ENCODE results near the gene CASP7.

CASP7 gene

DNA sequence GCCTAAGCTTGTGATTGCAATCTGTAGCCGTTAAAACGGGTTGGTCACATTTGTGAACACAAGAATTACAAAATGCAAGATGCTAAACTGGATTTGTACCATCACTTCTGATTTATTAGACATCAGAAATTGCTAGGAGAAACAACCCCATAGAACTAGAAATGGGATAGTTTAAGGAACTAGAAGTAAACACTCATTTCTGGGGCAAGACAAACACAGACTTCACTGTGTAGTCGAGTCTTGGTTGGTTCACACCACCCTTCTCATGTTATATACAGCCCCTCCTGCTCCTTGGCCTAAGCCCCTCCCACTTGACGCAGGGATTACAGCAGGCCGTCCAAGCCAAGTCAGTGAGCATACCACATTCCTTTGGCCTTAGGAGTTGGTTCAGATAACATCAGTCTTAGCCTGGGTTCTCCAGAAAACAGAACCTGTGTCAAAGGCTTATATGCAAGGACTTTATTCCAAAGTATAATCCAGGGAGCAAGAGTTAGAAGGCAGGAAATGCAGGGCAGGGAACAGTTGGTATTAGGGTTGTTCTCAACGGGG lies 13.8 kb upstream of the CASP7 start:
- DNase-seq (ENCODE audit: low read depth in 1 of 2, low spot score in 1 of 2), result no peak

DNA sequence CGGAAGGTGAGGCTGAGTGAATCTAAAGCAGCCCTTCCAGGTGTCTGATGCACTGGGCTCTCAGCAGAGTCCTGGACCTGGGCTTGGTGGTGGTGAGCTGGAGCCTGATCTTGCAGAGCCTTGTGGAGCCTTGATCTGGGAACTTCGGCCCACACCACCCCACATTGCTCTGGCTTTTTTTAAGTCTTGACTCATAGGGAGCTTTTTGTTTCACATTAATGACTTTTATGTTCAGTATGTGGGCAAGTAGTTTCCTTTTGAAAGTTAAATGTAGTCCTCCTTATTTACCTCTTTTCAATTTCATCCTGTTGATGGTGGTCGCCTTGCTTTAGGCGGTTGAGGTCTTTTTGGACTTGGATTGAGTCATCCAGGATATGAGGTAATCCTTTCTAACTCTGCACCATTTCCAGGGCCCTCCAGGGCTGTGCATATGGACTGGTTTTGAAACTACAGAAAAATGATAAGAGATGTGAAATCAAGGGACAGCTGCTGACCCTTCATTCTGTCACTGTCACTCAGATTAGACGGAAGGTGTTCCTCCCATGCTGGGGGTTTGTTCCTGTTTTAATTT lies 12.9 kb upstream of the CASP7 start:
- no peak for DNase-seq (ENCODE audit: low read depth in 1 of 2, low spot score in 1 of 2)

- no peak for DNase-seq (ENCODE audit: low read depth in 1 of 2, low spot score in 1 of 2)
Observed at GRCh38 chr10:113680190-113681111, 739 bp downstream of the CASP7 start.

GRCh38 chr10:113681533-113682470 lies 2.1 kb downstream of the CASP7 start:
- DNase-seq (ENCODE audit: low read depth in 1 of 2, low spot score in 1 of 2), result no peak

DNA sequence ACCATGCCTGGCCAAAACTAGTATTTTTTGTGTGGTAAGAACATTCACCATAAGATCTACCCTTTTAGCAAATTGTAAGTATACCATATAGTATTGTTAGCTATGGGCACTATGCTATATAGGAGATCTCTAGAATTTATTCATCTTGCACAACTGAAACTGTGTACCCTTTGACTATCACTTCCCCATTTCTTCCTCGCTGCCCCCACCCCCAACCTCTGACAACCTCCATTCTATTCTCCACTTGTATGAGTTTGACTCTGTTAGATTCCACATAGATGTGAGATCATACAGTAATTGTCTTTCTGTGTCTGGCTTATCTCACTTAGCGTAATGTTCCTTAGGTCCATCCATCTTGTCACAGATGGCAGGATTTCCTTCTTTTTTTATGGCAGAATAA lies 3.6 kb downstream of the CASP7 start:
- DNase-seq (ENCODE audit: low read depth in 1 of 2, low spot score in 1 of 2), result no peak

DNA sequence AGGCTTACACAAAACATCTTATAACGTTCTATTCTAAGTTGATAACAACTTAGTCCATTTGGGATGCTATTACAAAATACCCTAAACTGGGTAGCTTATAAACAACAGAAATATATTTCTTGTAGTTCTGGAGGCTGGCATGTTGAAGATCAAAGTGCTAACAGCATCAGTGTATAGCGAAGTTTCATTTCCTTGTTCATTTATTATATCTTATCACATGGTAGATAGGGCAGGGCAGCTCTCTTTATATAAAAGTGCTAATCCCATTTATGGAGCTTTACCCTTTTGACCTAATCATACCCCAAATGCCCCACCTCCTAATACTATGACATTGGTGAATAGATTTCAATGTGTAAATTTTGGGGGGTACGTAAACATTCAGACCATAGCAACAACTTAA lies 6.3 kb downstream of the CASP7 start:
- no peak for DNase-seq (ENCODE audit: low read depth in 1 of 2, low spot score in 1 of 2)

DNA sequence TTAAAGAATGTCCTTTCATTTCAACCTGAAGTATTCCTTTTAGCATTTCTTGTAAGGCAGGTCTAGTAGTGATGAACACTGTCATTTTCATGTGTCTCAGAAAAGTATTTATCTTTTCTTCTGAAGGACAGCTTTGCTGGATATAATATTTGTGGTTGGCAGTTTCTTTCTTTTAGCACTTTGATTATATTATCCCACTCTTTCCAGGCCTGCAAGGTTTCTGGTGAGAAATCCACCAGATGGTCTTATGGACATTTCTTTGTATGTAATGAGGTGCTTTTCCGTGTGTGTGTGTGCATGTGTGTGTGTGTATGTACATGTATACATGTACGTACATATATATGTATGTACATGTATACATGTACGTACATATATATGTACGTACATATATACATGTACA lies 7.3 kb downstream of the CASP7 start:
- DNase-seq (ENCODE audit: low read depth in 1 of 2, low spot score in 1 of 2), result no peak

DNA sequence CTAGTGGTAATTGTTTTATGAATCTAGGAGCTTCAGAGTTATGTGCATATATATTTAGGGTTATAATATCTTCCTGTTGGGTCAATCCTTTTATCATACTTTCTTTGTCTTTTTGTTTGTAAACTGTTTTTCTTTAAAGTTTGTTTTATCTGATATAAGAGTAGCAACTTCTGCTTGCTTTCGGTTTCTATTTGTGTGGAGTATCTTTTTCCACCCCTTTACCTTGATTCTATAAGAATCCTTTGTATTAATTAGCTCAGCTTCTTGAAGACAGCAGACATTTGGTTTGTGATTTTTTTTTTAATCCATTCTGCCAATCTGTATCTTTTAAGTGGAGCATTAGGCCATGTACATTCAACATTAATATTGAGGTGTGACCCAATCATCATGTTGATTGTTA lies 9.3 kb downstream of the CASP7 start:
- DNase-seq (ENCODE audit: low read depth in 1 of 2, low spot score in 1 of 2), result no peak

- DNase-seq (ENCODE audit: low read depth in 1 of 2, low spot score in 1 of 2), result no peak
Observed at GRCh38 chr10:113689574-113689973, 9.9 kb downstream of the CASP7 start.

DNA sequence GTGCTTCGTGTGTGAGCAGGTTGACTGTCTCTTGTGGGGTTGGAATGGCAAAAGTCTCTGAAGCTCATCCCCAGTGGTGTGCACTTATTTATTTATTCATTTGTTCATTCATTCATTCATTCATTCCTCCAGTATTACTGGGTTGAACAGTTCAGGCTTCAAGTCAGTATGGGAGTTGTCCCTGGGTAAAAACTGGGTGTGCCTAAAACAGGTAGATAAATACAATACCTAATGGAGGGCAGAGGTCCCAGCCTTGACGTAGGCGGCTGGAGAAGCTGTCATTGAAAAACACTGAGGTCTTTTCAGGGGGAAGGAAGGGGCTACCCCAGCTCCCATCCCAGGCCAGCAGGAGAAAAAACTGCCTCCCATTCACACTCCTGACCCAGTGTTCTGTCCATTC lies 11.0 kb downstream of the CASP7 start:
- DNase-seq (ENCODE audit: low read depth in 1 of 2, low spot score in 1 of 2), result no peak

DNA sequence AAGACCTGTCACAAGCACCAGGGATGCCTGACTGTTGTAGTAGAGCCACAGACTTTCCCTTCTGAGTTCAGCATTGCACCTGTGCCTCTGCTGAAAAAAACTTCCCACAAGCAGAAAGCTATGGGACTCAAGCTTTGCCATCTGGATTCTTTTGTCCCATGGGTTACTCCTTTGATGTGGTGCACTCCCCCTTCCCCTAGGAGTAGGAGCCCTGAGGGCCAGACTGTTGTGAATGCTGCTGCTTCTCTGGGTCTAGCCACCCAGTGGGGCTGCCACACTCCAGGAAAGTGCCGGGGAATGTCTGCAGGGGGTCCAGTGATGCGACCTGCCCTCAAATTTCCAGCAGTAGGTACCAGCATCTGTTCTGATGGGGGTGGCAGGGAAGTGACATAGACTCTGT lies 11.7 kb downstream of the CASP7 start:
- DNase-seq (ENCODE audit: low read depth in 1 of 2, low spot score in 1 of 2), result no peak

DNA sequence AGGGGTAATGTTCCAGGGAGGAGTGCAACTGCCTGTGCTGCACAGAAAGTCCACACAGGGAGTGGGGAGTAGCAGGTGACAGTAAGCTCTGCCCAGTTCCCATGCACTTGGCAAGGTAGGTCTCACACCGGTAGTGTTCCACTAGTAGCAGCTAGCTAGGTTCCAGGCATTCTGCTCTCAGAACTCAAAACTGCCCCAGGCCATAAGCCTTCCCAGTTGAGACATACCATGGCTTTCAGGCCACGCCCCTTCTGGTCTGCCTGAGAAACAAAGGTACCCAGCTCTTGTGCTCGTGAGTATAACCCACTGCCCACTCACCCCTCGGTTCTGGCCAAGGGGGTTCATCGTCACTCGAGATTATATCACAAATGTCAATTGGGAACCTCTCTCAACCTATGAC lies 12.6 kb downstream of the CASP7 start:
- no peak for DNase-seq (ENCODE audit: low read depth in 1 of 2, low spot score in 1 of 2)

GRCh38 chr10:113693348-113693747 lies 13.6 kb downstream of the CASP7 start:
- no peak for DNase-seq (ENCODE audit: low read depth in 1 of 2, low spot score in 1 of 2)

DNA sequence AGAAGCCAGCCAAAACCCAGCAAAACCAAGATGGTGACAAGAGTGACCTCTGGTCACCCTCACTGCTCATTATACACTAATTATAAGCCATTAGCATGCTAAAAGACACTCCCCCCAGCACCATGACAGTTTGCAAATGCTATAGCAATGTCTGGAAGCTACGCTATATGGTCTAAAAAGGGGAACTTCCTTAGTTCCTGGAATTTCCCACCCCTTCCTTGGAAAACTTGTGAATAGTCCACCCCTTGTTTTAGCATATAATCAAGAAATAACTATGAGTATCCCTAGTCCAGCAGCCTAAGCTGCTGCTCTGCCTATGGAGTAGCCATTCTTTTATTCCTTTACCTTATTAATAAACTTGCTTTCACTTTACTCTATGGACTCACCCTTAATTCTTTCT lies 16.0 kb downstream of the CASP7 start:
- DNase-seq (ENCODE audit: low read depth in 1 of 2, low spot score in 1 of 2), result no peak

DNA sequence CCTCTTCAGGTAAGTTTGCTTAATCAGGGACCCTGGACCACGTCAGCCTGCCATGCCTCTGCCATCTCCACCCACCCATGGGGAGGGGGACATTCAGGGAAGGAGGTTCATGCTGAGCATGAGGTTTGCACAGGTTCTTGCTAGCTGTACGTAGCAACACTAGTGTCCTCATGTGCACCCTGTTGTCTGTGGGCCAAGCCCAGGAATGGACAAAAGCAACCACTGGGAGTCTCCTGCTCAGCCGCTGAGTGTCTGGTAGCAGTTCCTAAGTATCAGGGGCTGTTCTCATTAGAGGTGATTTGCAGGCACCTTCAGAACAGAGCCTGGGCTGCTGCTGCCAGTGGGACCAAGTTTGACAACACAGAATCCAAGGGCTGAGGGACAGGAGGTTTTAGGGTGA lies 17.9 kb downstream of the CASP7 start:
- DNase-seq (ENCODE audit: low read depth in 1 of 2, low spot score in 1 of 2), result no peak

DNA sequence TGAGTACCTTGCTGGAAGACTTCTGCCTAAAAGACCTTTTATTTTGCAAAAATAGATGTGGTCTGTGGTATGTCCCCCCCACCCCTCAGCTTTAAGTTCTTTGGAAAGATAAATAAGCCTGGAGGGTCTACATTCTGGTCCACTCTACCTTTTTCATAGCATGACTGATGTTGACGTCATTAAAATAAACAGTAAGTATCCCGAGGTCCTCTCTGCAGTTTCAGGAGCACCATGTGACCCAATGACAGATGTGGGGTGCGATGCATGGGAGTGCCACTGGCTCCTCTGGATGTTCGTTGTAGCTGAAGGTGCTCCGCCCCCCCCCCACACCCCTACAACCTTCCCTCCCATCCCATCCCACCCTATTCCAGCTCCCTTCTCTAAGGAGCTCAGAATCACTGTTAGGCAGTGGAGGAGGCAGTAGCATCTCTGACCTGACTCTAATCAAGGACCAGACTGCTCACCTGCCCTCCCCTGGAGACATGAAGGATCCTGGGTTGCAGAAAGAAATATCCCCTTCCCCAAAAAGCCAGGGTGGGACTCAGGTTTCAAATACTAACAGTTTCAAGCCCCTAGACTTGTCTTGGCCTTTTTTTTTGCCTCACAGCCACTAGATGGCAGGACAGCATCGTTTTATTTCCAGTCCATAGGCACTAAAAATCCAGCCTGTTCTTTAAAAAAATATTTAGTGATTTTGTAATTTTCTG lies 25.1 kb downstream of the CASP7 start:
- DNase-seq (ENCODE audit: low read depth in 1 of 2, low spot score in 1 of 2), result no peak

DNA sequence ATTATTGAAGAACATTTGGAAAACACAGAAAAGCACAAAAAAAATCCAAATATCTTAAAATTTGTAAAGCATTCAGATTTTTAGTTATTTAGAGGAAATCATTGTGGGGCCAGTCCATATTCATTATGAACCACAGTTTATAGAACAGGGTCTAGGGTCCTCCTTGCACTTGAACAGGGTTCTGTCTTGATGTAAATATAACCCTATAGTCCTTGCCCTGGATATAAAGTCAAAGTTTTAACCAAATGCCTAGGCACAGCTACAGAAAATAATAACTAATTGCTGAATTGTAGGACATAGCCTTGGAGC lies 25.6 kb downstream of the CASP7 start:
- no peak for DNase-seq (ENCODE audit: low read depth in 1 of 2, low spot score in 1 of 2)

GRCh38 chr10:113706623-113707022 lies 26.9 kb downstream of the CASP7 start:
- DNase-seq (ENCODE audit: low read depth in 1 of 2, low spot score in 1 of 2), result no peak

- no peak for DNase-seq (ENCODE audit: low read depth in 1 of 2, low spot score in 1 of 2)
Observed at GRCh38 chr10:113708640-113709039, 28.9 kb downstream of the CASP7 start.

DNA sequence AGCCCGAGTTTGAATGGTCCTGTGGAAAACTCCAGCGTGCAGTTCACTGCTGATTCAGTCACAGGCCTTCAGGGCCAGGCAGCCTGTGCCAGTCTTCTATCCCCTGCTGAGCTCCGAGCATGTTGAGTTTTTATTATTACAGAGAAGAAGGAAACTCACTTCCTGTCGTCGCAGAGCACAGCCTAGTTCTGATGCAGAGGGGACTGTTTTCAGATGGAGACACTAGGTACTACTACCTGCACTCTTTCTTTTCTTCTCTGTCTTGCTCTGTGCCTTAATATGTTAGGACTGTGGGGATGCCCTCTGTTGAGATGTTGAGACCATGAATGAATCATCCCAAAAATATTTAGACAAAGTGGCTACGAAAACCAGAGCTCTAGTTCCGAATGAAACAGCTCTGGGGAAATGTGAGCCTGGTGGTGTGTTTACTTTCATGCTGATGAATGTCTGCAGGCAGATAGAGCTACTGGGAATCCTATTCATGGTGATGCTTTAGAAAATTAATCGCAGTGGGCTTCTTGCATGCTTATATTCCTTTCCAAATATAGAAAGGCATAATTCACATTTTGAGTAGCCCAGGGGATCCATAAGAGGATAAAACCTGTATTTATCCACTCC lies 29.6 kb downstream of the CASP7 start:
- no peak for DNase-seq (ENCODE audit: low read depth in 1 of 2, low spot score in 1 of 2)

GRCh38 chr10:113711142-113711541 lies 31.4 kb downstream of the CASP7 start:
- no peak for DNase-seq (ENCODE audit: low read depth in 1 of 2, low spot score in 1 of 2)

Data from stimulated activated CD4-positive, alpha-beta T cell treated with anti-CD3 and anti-CD28 coated beads, Interleukin-15, amount 100 ng/mL, for 1 hour (primary cell).